Thoracic aorta (tissue), 2 donors: ENCODE data around the gene FAM78A. TPM values are rescaled to one million over a fixed set of nuclear protein-coding genes. Genes with fewer than 3 reads are reported as not detected.

ENCODE experiments used
- ATAC-seq: fragments of 150-250 bp; one replicate; pipeline ENCODE4 v1.8.0; 2017; ENCODE audit warnings: low read depth; ENCODE audit not compliant: insufficient number of reproducible peaks, low FRiP score
- DNase-seq: peaks from one replicate; pipeline ENCODE4 v3.0.0-alpha.2; 2020; ENCODE audit warnings: low spot score
- H3K27ac ChIP-seq, 2 donors: fragments of 200-600 bp; sonication (generic); 1 replicate in 1 of 2; 2 replicates in 1 of 2; pipeline ENCODE4 v1.5.1; 2016; ENCODE audit warnings: mild to moderate bottlenecking in 2 of 2, moderate library complexity in 2 of 2
- H3K27me3 ChIP-seq: fragments of 200-600 bp; sonication (generic); replicated peaks from 2 replicates; pipeline ENCODE4 v1.6.0; 2016; ENCODE audit warnings: mild to moderate bottlenecking; ENCODE audit not compliant: insufficient read depth
- H3K36me3 ChIP-seq: fragments of 200-600 bp; sonication (generic); one replicate; pipeline ENCODE4 v1.5.1; 2016
- H3K4me1 ChIP-seq, 2 donors: fragments of 200-600 bp; sonication (generic); 1 replicate in 1 of 2; 2 replicates in 1 of 2; pipeline versions ENCODE4 v1.5.1 to v1.6.0; 2016; ENCODE audit warnings: low read depth in 2 of 2, mild to moderate bottlenecking in 1 of 2; ENCODE audit not compliant: control insufficient read depth in 1 of 2
- H3K4me3 ChIP-seq: fragments of 200-600 bp; sonication (generic); 2 replicates; pipeline ENCODE4 v1.5.1; 2016; ENCODE audit warnings: mild to moderate bottlenecking
- H3K9me3 ChIP-seq: fragments of 200-600 bp; sonication (generic); 2 replicates; pipeline ENCODE4 v1.5.1; 2016
- total RNA-seq, 2 donors: library from RNA; depleted of rRNA; stranded (reverse); fragments of >200 nt; gene quantifications; one replicate each; pipeline versions ENCODE4 v1.1.0 to v1.2.3, GENCODE V29; 2016
- TF ChIP-seq, protein P1 (sequence below): fragments of 200-600 bp; sonication (generic); IDR thresholded peaks from one replicate; pipeline ENCODE4 v1.5.1; 2019; ENCODE audit warnings: antibody characterized with exemption

Gene FAM78A
- total RNA-seq, 2 donors from 2014 or later: 5.0 to 5.7 TPM

DNA sequence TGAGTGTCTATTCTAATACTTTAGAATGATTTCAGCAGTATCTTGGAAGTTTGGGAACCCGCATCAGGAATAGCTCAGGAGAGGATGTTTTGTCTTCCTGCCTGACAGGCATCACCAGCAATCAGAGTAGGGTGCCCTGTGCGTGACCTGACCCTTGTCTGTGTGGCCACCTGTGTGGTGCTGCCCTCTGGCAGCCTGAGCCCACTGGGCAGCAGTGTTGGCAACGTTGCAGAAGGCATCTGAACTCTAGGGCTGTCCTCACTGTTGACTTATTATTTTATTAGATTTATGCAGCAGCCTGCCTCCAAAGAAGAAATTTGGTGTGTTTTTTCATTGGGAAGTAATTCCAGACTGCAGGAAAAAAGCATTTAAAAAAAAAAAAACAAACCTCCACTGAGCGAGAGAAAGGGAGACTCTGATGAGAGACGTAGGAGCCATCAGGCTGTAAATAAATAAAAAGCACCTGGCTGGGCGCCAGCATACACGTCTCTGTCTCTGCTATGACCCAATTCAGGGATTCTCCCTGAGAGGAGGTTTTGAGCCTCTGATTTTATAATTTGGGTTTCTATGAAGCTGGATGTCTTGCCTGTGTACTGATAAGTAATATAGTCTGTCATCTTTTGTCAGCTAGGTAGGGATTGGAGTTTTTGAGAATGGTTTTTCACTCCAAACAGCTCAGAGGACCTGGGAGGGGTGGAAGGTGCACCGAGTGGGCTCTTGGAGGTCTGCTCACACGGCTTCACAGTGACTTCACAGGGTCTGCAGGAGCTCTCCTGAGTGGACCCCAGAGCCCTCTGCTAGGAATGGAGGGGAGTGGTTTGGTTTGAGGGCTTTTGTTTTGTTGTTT is 49.0 kb downstream of the FAM78A start:
- no peak for DNase-seq
- H3K36me3 ChIP-seq: peaks cover 22% of the 10 kb centered on the region
- TF ChIP-seq, protein P1, sequence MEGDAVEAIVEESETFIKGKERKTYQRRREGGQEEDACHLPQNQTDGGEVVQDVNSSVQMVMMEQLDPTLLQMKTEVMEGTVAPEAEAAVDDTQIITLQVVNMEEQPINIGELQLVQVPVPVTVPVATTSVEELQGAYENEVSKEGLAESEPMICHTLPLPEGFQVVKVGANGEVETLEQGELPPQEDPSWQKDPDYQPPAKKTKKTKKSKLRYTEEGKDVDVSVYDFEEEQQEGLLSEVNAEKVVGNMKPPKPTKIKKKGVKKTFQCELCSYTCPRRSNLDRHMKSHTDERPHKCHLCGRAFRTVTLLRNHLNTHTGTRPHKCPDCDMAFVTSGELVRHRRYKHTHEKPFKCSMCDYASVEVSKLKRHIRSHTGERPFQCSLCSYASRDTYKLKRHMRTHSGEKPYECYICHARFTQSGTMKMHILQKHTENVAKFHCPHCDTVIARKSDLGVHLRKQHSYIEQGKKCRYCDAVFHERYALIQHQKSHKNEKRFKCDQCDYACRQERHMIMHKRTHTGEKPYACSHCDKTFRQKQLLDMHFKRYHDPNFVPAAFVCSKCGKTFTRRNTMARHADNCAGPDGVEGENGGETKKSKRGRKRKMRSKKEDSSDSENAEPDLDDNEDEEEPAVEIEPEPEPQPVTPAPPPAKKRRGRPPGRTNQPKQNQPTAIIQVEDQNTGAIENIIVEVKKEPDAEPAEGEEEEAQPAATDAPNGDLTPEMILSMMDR: no peak
- ATAC-seq: no peak
- no peaks in the 10 kb centered on the region for H3K27me3 ChIP-seq
- H3K4me1 ChIP-seq: peaks cover 0 to 7% of the 10 kb centered on the region in 2 donors
- H3K4me3 ChIP-seq: peak overlapping the region; percentile 62
- H3K9me3 ChIP-seq: no peaks in the 10 kb centered on the region
- H3K27ac ChIP-seq: no peak overlapping the region

DNA sequence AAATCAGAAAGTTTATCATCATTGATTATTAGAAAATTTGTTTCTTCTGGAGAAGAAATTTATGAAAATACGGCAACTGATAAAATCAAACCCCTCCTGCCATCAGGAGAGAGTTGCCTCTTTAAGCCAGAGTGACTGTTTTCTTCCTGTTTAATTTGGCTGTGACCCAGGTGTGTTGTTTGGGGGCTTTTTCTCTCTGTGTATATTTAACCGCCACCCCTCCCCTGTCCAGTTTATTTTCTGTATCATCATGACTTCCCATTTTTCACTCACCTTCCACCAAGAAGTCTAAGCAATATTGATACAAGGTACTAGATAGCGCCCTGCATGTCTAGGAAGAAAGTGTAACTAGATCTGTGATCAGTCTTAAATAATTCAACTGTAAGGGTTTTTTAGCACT is 50.1 kb downstream of the FAM78A start:
- Histone ChIP-seq H3K36me3 (peaks cover 12% of the 10 kb centered on the region), H3K4me3 (no peak overlapping the region), H3K27ac (no peak overlapping the region), H3K27me3 (no peaks in the 10 kb centered on the region), H3K9me3 (no peaks in the 10 kb centered on the region), H3K4me1 (peaks cover 0 to 7% of the 10 kb centered on the region in 2 donors)
- DNase-seq (no peak), ATAC-seq (no peak)
- TF ChIP-seq, protein P1: no peak

DNA sequence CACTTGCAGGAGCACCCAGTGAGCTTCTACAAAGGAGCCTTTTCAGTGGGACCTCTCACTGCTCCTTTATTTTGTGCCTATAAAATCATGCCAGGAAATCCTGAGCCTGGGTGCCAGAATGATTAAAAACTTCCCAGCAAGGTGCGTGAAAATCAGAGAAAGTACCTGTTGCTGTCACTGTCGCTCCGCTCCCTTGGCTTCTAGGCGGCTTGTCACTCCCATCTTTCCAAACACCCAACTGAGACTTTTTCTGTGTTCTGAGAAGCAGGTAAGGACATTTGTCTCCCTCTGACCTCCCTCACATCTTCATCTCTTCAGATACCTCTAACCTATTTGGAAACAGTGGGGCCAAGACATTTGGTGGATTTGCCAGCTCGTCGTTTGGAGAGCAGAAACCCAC is 53.9 kb downstream of the FAM78A start:
- no peak overlapping the region for H3K4me3 ChIP-seq
- H3K9me3 ChIP-seq: no peaks in the 10 kb centered on the region
- H3K27ac ChIP-seq: no peak overlapping the region
- no peaks in the 10 kb centered on the region for H3K27me3 ChIP-seq
- TF ChIP-seq, protein P1: no peak
- no peak for ATAC-seq
- no peak for DNase-seq
- peaks cover 0 to 9% of the 10 kb centered on the region in 2 donors for H3K4me1 ChIP-seq
- H3K36me3 ChIP-seq: peaks cover 10% of the 10 kb centered on the region

DNA sequence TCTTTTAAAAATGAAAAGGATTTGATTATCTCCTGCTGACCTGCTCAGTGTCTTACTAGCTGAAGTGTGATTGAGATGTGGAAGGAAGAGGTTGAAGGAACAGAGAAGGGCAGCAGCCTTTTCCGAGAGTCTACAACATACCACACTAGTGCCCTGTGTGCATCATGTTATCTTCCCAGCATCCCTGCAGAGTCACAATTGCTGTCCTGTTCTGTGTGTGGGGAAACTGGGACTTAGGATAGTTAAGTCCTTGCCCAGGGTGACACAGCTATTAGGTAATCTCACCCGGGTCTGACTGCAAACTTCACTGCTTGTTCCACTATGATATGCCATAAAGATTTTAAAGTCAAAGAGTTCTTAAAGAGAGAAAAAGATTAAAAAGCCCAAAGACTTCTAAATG is 55.8 kb downstream of the FAM78A start:
- TF ChIP-seq, protein P1: no peak
- Histone ChIP-seq H3K9me3 (no peaks in the 10 kb centered on the region), H3K36me3 (peaks cover 16% of the 10 kb centered on the region), H3K27me3 (no peaks in the 10 kb centered on the region), H3K27ac (no peak overlapping the region), H3K4me1 (peaks cover 3 to 13% of the 10 kb centered on the region in 2 donors), H3K4me3 (no peak overlapping the region)
- DNase-seq (no peak), ATAC-seq (no peak)

DNA sequence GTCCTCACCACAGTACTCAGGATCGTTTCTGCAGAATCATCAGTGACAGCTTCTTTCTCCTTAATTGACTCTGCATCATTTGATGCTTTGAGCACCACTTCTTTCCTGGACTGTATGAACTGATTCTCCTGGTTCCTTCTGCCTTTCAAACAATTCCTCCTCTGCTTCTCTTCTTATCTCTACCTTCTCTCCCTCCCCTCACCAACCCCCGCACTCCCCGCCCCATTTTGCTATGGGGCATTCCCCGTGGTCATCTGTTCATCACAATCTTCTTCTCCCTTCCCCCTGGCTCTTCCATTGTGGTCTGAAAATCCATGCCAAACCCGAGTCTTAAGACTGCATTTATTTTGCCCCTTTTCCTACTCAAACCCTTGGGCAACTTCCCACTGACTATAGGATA is 57.9 kb downstream of the FAM78A start:
- H3K4me1 ChIP-seq: peaks cover 3 to 13% of the 10 kb centered on the region in 2 donors
- no peak overlapping the region for H3K27ac ChIP-seq
- no peaks in the 10 kb centered on the region for H3K9me3 ChIP-seq
- no peaks in the 10 kb centered on the region for H3K27me3 ChIP-seq
- peaks cover 16% of the 10 kb centered on the region for H3K36me3 ChIP-seq
- TF ChIP-seq, protein P1: no peak
- DNase-seq (no peak), ATAC-seq (no peak)
- no peak overlapping the region for H3K4me3 ChIP-seq
